Ishikawa (cell line): ENCODE results near the gene ZNF366.

ENCODE experiments used
- CEBPB ChIP-seq: IDR thresholded peaks from 2 replicates; pipeline ENCODE4 v1.6.1; 2012
- CREB1 ChIP-seq: IDR thresholded peaks from 2 replicates; pipeline ENCODE4 v1.6.1; 2012; ENCODE audit warnings: low read depth
- EGR1 ChIP-seq: IDR thresholded peaks from 2 replicates; pipeline ENCODE4 v1.6.1; 2012
- EP300 ChIP-seq: IDR thresholded peaks from 2 replicates; pipeline ENCODE4 v1.6.1; 2012; ENCODE audit warnings: borderline replicate concordance
- NFIC ChIP-seq: IDR thresholded peaks from 2 replicates; pipeline ENCODE4 v1.6.1; 2012
- RAD21 ChIP-seq: IDR thresholded peaks from 2 replicates; pipeline ENCODE4 v1.6.1; 2012; ENCODE audit warnings: low read depth
- TAF1 ChIP-seq: IDR thresholded peaks from 2 replicates; pipeline ENCODE4 v1.6.1; 2012; ENCODE audit warnings: low read depth, mild to moderate bottlenecking
- TCF12 ChIP-seq: IDR thresholded peaks from 2 replicates; pipeline ENCODE4 v1.6.1; 2012; ENCODE audit warnings: low read depth
- TEAD4 ChIP-seq: IDR thresholded peaks from 2 replicates; pipeline ENCODE4 v1.6.1; 2012
- ZBTB7A ChIP-seq: IDR thresholded peaks from 2 replicates; pipeline ENCODE4 v1.6.1; 2012; ENCODE audit warnings: low read depth
- TF ChIP-seq, protein P1 (sequence below): IDR thresholded peaks from 2 replicates; pipeline ENCODE4 v1.6.1; 2012; ENCODE audit warnings: low read depth, mild to moderate bottlenecking
- TF ChIP-seq, protein P2 (sequence below): IDR thresholded peaks from 2 replicates; pipeline ENCODE4 v1.6.1; 2012
- TF ChIP-seq, protein P3 (sequence below): IDR thresholded peaks from 2 replicates; pipeline ENCODE4 v1.6.1; 2012

DNA sequence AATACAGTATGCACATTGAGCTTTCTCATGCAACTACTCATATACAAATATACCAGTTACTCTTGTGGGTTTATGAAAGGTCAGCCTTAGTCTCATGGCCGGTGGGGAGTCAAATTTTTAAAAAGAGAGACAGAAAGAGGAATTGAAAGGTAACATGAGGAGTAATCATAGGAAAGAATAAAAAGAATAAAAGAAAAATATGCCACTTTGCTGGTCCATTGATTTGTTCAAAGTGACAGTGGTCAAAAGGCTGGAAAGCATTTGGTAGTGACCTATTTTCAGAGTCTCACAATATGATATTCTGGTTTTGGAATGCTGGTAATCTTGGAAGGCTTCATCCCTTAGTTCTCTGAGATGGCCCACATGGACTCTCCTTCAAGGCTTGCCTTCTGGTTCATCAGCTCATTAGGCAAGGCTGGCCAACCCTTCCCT lies 67.0 kb downstream of the ZNF366 start:
- TF ChIP-seq RAD21 (no peak), CEBPB (no peak), NFIC (no peak), TAF1 (no peak), TEAD4 (no peak), ZBTB7A (no peak), EP300 (no peak), EGR1 (no peak), TCF12 (no peak), CREB1 (no peak)
- TF ChIP-seq, protein P1, sequence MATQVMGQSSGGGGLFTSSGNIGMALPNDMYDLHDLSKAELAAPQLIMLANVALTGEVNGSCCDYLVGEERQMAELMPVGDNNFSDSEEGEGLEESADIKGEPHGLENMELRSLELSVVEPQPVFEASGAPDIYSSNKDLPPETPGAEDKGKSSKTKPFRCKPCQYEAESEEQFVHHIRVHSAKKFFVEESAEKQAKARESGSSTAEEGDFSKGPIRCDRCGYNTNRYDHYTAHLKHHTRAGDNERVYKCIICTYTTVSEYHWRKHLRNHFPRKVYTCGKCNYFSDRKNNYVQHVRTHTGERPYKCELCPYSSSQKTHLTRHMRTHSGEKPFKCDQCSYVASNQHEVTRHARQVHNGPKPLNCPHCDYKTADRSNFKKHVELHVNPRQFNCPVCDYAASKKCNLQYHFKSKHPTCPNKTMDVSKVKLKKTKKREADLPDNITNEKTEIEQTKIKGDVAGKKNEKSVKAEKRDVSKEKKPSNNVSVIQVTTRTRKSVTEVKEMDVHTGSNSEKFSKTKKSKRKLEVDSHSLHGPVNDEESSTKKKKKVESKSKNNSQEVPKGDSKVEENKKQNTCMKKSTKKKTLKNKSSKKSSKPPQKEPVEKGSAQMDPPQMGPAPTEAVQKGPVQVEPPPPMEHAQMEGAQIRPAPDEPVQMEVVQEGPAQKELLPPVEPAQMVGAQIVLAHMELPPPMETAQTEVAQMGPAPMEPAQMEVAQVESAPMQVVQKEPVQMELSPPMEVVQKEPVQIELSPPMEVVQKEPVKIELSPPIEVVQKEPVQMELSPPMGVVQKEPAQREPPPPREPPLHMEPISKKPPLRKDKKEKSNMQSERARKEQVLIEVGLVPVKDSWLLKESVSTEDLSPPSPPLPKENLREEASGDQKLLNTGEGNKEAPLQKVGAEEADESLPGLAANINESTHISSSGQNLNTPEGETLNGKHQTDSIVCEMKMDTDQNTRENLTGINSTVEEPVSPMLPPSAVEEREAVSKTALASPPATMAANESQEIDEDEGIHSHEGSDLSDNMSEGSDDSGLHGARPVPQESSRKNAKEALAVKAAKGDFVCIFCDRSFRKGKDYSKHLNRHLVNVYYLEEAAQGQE = no peak
- TF ChIP-seq, protein P2, sequence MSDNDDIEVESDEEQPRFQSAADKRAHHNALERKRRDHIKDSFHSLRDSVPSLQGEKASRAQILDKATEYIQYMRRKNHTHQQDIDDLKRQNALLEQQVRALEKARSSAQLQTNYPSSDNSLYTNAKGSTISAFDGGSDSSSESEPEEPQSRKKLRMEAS = no peak
- TF ChIP-seq, protein P3, sequence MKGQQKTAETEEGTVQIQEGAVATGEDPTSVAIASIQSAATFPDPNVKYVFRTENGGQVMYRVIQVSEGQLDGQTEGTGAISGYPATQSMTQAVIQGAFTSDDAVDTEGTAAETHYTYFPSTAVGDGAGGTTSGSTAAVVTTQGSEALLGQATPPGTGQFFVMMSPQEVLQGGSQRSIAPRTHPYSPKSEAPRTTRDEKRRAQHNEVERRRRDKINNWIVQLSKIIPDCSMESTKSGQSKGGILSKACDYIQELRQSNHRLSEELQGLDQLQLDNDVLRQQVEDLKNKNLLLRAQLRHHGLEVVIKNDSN = no peak
